ENCODE results near the gene UNC5B.

DNA sequence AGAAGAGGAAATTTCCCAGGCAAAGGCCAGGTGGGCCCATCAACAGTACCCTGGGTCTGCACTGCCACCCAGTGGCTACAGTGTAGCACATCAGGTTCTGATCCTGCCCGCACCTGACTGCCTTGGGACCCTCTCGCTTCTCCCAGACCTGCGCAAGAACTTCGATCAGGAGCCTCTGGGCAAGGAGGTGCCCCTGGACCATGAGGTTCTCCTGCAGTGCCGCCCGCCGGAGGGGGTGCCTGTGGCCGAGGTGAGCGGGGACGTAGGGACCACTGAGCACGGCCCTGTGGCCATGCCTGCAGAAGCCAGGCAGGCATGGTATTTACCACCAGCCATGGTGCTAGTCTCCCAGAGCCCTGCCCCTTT, 72.8 kb downstream of the UNC5B start:
- TF ChIP-seq PAX5 (IDR thresholded peaks at IDR 0.05; ENCODE audit: insufficient read depth, low read length, severe bottlenecking) (no peak), POLR2AphosphoS5 (IDR thresholded peaks at IDR 0.05; ENCODE audit: low read depth, low read length) (no peak), POLR2A (IDR thresholded peaks at IDR 0.05; ENCODE audit: low read depth, low read length) (no peak), TAF1 (IDR thresholded peaks at IDR 0.05; ENCODE audit: low read depth, low read length) (no peak)
